Gastrocnemius medialis (tissue), 4 donors: ENCODE data around the gene BCL2L13. TPM values are rescaled to one million over a fixed set of nuclear protein-coding genes. Genes with fewer than 3 reads are reported as not detected.

ENCODE experiments used
- ATAC-seq, 2 donors: fragments of 150-250 bp; one replicate each; pipeline ENCODE4 v1.9.1; 2016
- DNase-seq, 2 donors: peaks; one replicate each; pipeline ENCODE4 v3.0.0-alpha.2; 2019
- H3K27ac ChIP-seq, 4 donors: fragments of 200-600 bp; sonication (generic); 1 replicate in 1 of 4; 2 replicates in 3 of 4; pipeline ENCODE4 v1.5.1; 2016 to 2018; ENCODE audit warnings: mild to moderate bottlenecking in 2 of 4, moderate library complexity in 1 of 4
- H3K27me3 ChIP-seq, 3 donors: fragments of 200-600 bp; sonication (generic) in 2 of 3; 1 replicate in 1 of 3; 2 replicates in 2 of 3; pipeline versions ENCODE4 v1.5.1 to v1.6.0; 2016 to 2019; ENCODE audit warnings: mild to moderate bottlenecking in 1 of 3, moderate library complexity in 1 of 3
- H3K36me3 ChIP-seq, 2 donors: fragments of 200-600 bp; sonication (generic) in 1 of 2; one replicate each; pipeline ENCODE4 v1.5.1; 2017 to 2018
- H3K4me1 ChIP-seq, 2 donors: fragments of 200-600 bp; sonication (generic) in 1 of 2; one replicate each; pipeline ENCODE4 v1.5.1; 2016 to 2017; ENCODE audit warnings: mild to moderate bottlenecking in 2 of 2
- H3K4me3 ChIP-seq, 4 donors: fragments of 200-600 bp; sonication (generic) in 3 of 4; 1 replicate in 1 of 4; 2 replicates in 3 of 4; pipeline ENCODE4 v1.5.1; 2016 to 2019; ENCODE audit warnings: mild to moderate bottlenecking in 2 of 4
- H3K9me3 ChIP-seq, 3 donors: fragments of 200-600 bp; sonication (generic) in 2 of 3; 1 replicate in 1 of 3; 2 replicates in 2 of 3; pipeline ENCODE4 v1.5.1; 2016 to 2019
- POLR2A ChIP-seq, 2 donors: fragments of 450-650 bp; IDR thresholded peaks; one replicate each; pipeline ENCODE4 v1.6.1; 2017; ENCODE audit warnings: antibody characterized with exemption in 2 of 2, mild to moderate bottlenecking in 2 of 2, moderate library complexity in 2 of 2
- in situ Hi-C, 4 donors: fragments of 200-750 bp; cut with MboI; loops; one replicate each; pipeline versions ENCODE4 v1.15.0 to v1.8.0; 2017; ENCODE audit warnings: low sequenced_read_pairs in 4 of 4
- intact Hi-C: fragments of 100-400 bp; cut with DNase I; formaldehyde crosslinking; loops from one replicate; pipeline ENCODE4 v1.15.1; 2023; ENCODE audit warnings: low total_unique reads
- total RNA-seq, 4 donors: library from RNA; depleted of rRNA; stranded (reverse); fragments of >200 nt; gene quantifications; one replicate each; pipeline versions ENCODE4 v1.1.0 to v1.2.3, GENCODE V29; 2016
- TF ChIP-seq, protein P1 (sequence below), 5 experiments: fragments of 450-650 bp in 3 of 5; fragments of 200-600 bp in 2 of 5; sonication (generic) in 2 of 5; IDR thresholded peaks in 4 of 5; conservative IDR thresholded peaks in 1 of 5; 1 replicate in 4 of 5; 2 replicates in 1 of 5; pipeline ENCODE4 v1.5.1; 2016 to 2019; ENCODE audit warnings: antibody characterized with exemption in 5 of 5, mild to moderate bottlenecking in 3 of 5, moderate library complexity in 3 of 5

Gene BCL2L13, protein sequence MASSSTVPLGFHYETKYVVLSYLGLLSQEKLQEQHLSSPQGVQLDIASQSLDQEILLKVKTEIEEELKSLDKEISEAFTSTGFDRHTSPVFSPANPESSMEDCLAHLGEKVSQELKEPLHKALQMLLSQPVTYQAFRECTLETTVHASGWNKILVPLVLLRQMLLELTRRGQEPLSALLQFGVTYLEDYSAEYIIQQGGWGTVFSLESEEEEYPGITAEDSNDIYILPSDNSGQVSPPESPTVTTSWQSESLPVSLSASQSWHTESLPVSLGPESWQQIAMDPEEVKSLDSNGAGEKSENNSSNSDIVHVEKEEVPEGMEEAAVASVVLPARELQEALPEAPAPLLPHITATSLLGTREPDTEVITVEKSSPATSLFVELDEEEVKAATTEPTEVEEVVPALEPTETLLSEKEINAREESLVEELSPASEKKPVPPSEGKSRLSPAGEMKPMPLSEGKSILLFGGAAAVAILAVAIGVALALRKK
- total RNA-seq = 100 to 1,000 TPM; 162 to 310 (median 231) TPM

DNA sequence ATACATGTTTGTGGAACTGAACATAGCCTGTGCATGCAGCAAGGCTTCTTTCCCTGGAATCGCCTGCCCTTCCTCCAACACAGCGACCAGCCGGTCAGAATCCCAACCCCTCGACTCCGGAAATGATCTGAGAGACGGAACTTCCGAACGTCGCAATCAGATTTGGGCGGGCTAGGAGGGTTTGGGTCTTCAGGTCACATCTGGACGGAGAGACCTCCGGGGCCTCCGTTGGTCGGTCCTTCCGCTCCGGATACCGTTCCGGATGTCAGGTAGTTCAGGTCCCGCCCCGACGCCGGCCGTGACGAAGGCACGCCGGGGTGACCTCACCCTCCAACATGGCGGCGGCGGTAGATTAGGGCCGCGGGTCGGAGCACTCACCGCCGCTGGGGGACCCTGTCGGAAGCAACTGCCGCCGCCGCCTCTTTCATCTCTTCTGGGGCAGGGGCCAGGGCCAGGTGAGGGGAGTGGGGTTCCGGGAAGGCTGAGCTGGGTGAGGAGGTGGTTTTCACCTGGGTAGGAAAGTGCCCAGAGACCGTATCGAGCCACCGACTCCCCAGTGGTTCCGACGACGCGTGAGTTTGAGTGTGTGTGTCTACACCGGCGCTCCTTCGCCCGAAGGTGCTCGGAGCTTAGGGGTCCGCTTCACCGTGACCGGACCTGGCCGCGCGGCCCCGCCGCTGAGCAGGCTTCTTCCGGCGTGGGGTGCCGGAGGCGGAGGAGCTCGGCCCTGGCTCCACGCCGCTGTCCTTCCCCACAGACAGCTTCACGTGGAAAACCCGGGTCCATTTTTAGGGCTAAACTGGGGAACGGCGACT, at the start of gene BCL2L13:
BCL2L13 (plus strand) TSS at position 326 of the 815 bp plus-strand sequence. CDS start 16,955 bp downstream, outside the sequence.
- H3K9me3 ChIP-seq = no peaks in the 10 kb centered on the region
- intact Hi-C loops (loop anchor here (2.0 to 10.0 kb wide), 6 partner anchors 34 to 564 kb away; partner anchors contain the start of gene SLC25A18), in situ Hi-C loops (loop anchor here in 2 of 4 donors (10.0 to 25.0 kb wide), 2 partner anchors 64 to 476 kb away; partner anchors contain the start of gene HDHD5 (in 1 of the 2))
- H3K36me3 ChIP-seq = no peaks in the 10 kb centered on the region
- ATAC-seq = peak; percentile 85 to 86
- no peaks in the 10 kb centered on the region for H3K27me3 ChIP-seq
- TF ChIP-seq, protein P1, sequence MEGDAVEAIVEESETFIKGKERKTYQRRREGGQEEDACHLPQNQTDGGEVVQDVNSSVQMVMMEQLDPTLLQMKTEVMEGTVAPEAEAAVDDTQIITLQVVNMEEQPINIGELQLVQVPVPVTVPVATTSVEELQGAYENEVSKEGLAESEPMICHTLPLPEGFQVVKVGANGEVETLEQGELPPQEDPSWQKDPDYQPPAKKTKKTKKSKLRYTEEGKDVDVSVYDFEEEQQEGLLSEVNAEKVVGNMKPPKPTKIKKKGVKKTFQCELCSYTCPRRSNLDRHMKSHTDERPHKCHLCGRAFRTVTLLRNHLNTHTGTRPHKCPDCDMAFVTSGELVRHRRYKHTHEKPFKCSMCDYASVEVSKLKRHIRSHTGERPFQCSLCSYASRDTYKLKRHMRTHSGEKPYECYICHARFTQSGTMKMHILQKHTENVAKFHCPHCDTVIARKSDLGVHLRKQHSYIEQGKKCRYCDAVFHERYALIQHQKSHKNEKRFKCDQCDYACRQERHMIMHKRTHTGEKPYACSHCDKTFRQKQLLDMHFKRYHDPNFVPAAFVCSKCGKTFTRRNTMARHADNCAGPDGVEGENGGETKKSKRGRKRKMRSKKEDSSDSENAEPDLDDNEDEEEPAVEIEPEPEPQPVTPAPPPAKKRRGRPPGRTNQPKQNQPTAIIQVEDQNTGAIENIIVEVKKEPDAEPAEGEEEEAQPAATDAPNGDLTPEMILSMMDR (IDR thresholded peaks at IDR 0.05 in 4 of 5, conservative IDR thresholded peaks at IDR 0.05 in 1 of 5) = peak in 2 of 5 experiments; percentile 10 to 14
- TF ChIP-seq POLR2A (IDR thresholded peaks at IDR 0.05) = peak; percentile 95 to 99
- H3K4me3 ChIP-seq = peak within 1 kb of the TSS; percentile 66 to 95 (median 83)
- peaks cover 15 to 19% of the 10 kb centered on the region in 2 donors for H3K4me1 ChIP-seq
- DNase-seq = peak; percentile 89 to 92
- H3K27ac ChIP-seq = peak within 1 kb of the TSS; percentile 92 to 100 (median 98)

DNA sequence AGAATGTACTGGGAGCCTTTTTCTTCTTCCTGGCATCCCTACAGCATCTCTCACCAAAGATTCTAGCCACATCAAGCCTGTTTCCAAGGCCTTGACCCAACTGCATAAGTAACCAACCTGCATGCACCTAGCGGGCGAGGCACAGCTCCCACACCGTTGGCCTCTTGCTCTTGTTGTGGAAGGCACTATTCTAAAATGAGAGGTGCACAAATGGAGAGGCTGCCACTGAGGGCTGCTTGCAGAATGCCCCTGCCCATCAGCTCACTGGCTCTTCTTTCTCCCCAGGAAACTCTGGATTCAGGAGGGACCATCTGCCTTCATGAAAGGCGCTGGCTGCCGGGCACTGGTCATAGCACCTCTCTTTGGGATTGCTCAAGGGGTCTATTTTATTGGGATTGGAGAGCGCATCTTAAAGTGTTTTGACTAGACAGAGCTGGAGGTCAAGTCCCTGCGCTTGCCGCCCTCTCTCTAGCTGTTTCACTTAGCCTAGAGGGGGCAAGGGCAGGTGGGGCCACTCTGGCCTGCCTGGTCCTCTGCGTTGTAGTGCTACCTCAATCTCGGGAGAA, 48.7 kb upstream of the BCL2L13 start:
- Histone ChIP-seq H3K4me1 (peaks cover 4 to 5% of the 10 kb centered on the region in 2 donors), H3K9me3 (no peaks in the 10 kb centered on the region), H3K4me3 (no peak overlapping the region), H3K27ac (peak overlapping the region in 2 of 4 donors; percentile 22 to 33), H3K27me3 (no peaks in the 10 kb centered on the region), H3K36me3 (peaks cover 4 to 70% of the 10 kb centered on the region in 2 donors)
- intact Hi-C loops (no loop called here), in situ Hi-C loops (no loop called here)
- DNase-seq (no peak), ATAC-seq (no peak)
- TF ChIP-seq POLR2A (IDR thresholded peaks at IDR 0.05) = no peak
- TF ChIP-seq, protein P1 (IDR thresholded peaks at IDR 0.05 in 4 of 5, conservative IDR thresholded peaks at IDR 0.05 in 1 of 5) = no peak

DNA sequence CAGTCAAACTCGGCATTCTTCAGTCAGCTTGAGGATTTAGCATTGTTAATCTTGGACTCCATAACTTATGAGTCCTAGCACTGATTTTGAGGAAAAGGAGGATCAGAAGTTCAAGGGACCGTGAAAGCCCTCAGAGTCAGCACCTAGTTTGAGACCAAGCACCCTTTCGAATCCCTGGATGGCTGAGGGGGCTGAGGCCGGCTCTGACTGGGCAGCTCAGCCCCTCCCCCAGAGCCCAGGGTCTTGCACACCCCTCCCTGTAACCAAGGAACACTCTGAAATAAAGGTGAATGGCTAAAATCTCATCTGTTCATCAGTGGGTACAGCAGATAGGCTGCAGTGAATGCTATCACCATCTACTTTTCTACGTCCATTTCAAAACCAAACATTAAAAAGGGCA, 48.0 kb upstream of the BCL2L13 start:
- Histone ChIP-seq H3K27me3 (no peaks in the 10 kb centered on the region), H3K9me3 (no peaks in the 10 kb centered on the region), H3K4me3 (no peak overlapping the region), H3K4me1 (peaks cover 4 to 5% of the 10 kb centered on the region in 2 donors), H3K36me3 (peaks cover 4 to 77% of the 10 kb centered on the region in 2 donors), H3K27ac (no peak overlapping the region)
- in situ Hi-C loops = no loop called here
- no peak for TF ChIP-seq POLR2A (IDR thresholded peaks at IDR 0.05)
- TF ChIP-seq, protein P1 (IDR thresholded peaks at IDR 0.05 in 4 of 5, conservative IDR thresholded peaks at IDR 0.05 in 1 of 5) = no peak
- DNase-seq = no peak
- intact Hi-C loops = no loop called here
- no peak for ATAC-seq

DNA sequence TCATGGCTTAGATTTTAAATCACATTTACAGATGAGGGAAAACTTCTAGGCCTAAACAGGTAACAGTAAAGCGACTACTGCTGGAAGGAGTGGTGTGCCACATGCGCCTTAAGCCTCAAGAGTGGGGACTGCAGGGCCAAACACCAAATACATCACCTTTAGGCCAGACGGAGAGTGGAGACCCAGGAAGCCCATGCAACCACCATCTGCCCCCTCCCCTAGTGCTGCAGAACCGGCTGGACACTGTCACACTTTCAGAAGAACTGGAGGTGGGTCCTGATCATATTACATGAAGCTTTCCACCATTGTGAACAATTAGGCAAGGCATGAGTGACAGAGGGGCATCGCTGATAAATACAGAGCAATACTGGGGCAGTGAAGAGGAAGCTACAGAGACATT, 46.4 kb upstream of the BCL2L13 start:
- ATAC-seq = no peak
- no peaks in the 10 kb centered on the region for H3K4me1 ChIP-seq
- no peaks in the 10 kb centered on the region for H3K27me3 ChIP-seq
- H3K27ac ChIP-seq = no peak overlapping the region
- no peak for TF ChIP-seq POLR2A (IDR thresholded peaks at IDR 0.05)
- TF ChIP-seq, protein P1 (IDR thresholded peaks at IDR 0.05 in 4 of 5, conservative IDR thresholded peaks at IDR 0.05 in 1 of 5) = no peak
- in situ Hi-C loops = no loop called here
- no peaks in the 10 kb centered on the region for H3K9me3 ChIP-seq
- intact Hi-C loops = no loop called here
- no peak overlapping the region for H3K4me3 ChIP-seq
- DNase-seq = no peak
- peaks cover 4 to 90% of the 10 kb centered on the region in 2 donors for H3K36me3 ChIP-seq
